ENCODE data around the gene ARHGAP6. TPM values are rescaled to one million over a fixed set of nuclear protein-coding genes. Genes with fewer than 3 reads are reported as not detected.

ARHGAP6 gene
- total RNA-seq, 6 donors from 2014 or later, result 14.4 to 40.9 (median 18.0) TPM

GRCh38 chrX:11399489-11400094, 266.1 kb downstream of the ARHGAP6 start:
- ATAC-seq (ENCODE audit: low FRiP score in 2 of 2) (no peak), DNase-seq (no peak)
- TF ChIP-seq POLR2A (IDR thresholded peaks at IDR 0.05), result no peak
- TF ChIP-seq EP300 (IDR thresholded peaks at IDR 0.05), result no peak
- no peak for TF ChIP-seq POLR2AphosphoS5 (IDR thresholded peaks at IDR 0.05)
- no peak for TF ChIP-seq CTCF (IDR thresholded peaks at IDR 0.05)
- no peak overlapping the region for H3K4me3 ChIP-seq
- H3K27ac ChIP-seq, result no peak overlapping the region
- 74 to 79% methylated on average over 2 of the region's 2 CpGs for WGBS, 2 donors
- H3K4me1 ChIP-seq, result no peaks in the 10 kb centered on the region
- no peaks in the 10 kb centered on the region for H3K9me3 ChIP-seq
- H3K27me3 ChIP-seq, result no peaks in the 10 kb centered on the region
- no peaks in the 10 kb centered on the region for H3K36me3 ChIP-seq

- ATAC-seq (ENCODE audit: low FRiP score in 2 of 2) (no peak), DNase-seq (no peak)
- H3K4me3 ChIP-seq, result no peak overlapping the region
- no peaks in the 10 kb centered on the region for H3K9me3 ChIP-seq
- H3K27me3 ChIP-seq, result no peaks in the 10 kb centered on the region
- no peaks in the 10 kb centered on the region for H3K4me1 ChIP-seq
- no peak for TF ChIP-seq EP300 (IDR thresholded peaks at IDR 0.05)
- TF ChIP-seq POLR2A (IDR thresholded peaks at IDR 0.05), result no peak
- TF ChIP-seq POLR2AphosphoS5 (IDR thresholded peaks at IDR 0.05), result no peak
- TF ChIP-seq CTCF (IDR thresholded peaks at IDR 0.05), result no peak
- H3K27ac ChIP-seq, result no peak overlapping the region
- H3K36me3 ChIP-seq, result no peaks in the 10 kb centered on the region
- 36 to 38% methylated on average over 1 of the region's 1 CpG for WGBS, 2 donors
Measured at GRCh38 chrX:11398785-11399184, 266.9 kb downstream of the ARHGAP6 start.

GRCh38 chrX:11398139-11398538, 267.6 kb downstream of the ARHGAP6 start:
- no peak for DNase-seq
- Histone ChIP-seq H3K36me3 (no peaks in the 10 kb centered on the region), H3K27me3 (no peaks in the 10 kb centered on the region), H3K27ac (no peak overlapping the region), H3K9me3 (no peaks in the 10 kb centered on the region), H3K4me3 (no peak overlapping the region), H3K4me1 (no peaks in the 10 kb centered on the region)
- TF ChIP-seq POLR2A (IDR thresholded peaks at IDR 0.05), result no peak
- TF ChIP-seq CTCF (IDR thresholded peaks at IDR 0.05), result no peak
- TF ChIP-seq POLR2AphosphoS5 (IDR thresholded peaks at IDR 0.05), result no peak
- TF ChIP-seq EP300 (IDR thresholded peaks at IDR 0.05), result no peak
- WGBS, 2 donors, result 58 to 61% methylated on average over 3 of the region's 3 CpGs
- no peak for ATAC-seq (ENCODE audit: low FRiP score in 2 of 2)

- Histone ChIP-seq H3K9me3 (no peaks in the 10 kb centered on the region), H3K4me3 (no peak overlapping the region), H3K4me1 (no peaks in the 10 kb centered on the region), H3K36me3 (no peaks in the 10 kb centered on the region), H3K27ac (no peak overlapping the region), H3K27me3 (no peaks in the 10 kb centered on the region)
- 59 to 60% methylated on average over 2 of the region's 2 CpGs for WGBS, 2 donors
- DNase-seq (no peak), ATAC-seq (ENCODE audit: low FRiP score in 2 of 2) (no peak)
- TF ChIP-seq CTCF (IDR thresholded peaks at IDR 0.05) (no peak), POLR2A (IDR thresholded peaks at IDR 0.05) (no peak), POLR2AphosphoS5 (IDR thresholded peaks at IDR 0.05) (no peak), EP300 (IDR thresholded peaks at IDR 0.05) (no peak)
Measured at GRCh38 chrX:11397680-11398079, 268.0 kb downstream of the ARHGAP6 start.

GRCh38 chrX:11395859-11396258, 269.9 kb downstream of the ARHGAP6 start:
- Histone ChIP-seq H3K36me3 (no peaks in the 10 kb centered on the region), H3K4me1 (no peaks in the 10 kb centered on the region), H3K27ac (no peak overlapping the region), H3K27me3 (no peaks in the 10 kb centered on the region), H3K9me3 (no peaks in the 10 kb centered on the region), H3K4me3 (no peak overlapping the region)
- ATAC-seq (ENCODE audit: low FRiP score in 2 of 2), result no peak
- 50 to 55% methylated on average over 1 of the region's 1 CpG for WGBS, 2 donors
- no peak for DNase-seq
- TF ChIP-seq EP300 (IDR thresholded peaks at IDR 0.05) (no peak), POLR2A (IDR thresholded peaks at IDR 0.05) (no peak), POLR2AphosphoS5 (IDR thresholded peaks at IDR 0.05) (no peak), CTCF (IDR thresholded peaks at IDR 0.05) (no peak)

Measured in upper lobe of left lung (tissue), 6 donors.